HCT116 (cell line): ENCODE results near the gene TICRR.

Experiments used
- EZH2 ChIP-seq: fragments of 200-600 bp; sonication (generic); IDR thresholded peaks from 2 replicates; pipeline ENCODE4 v1.6.1; 2017; ENCODE audit warnings: antibody characterized with exemption, mixed run types
- POLR2A ChIP-seq: IDR thresholded peaks from 2 replicates; pipeline ENCODE4 v1.7.0; 2011; ENCODE audit warnings: borderline replicate concordance; ENCODE audit not compliant: insufficient read depth, insufficient read length; ENCODE audit errors: extremely low read depth
- SRF ChIP-seq: IDR thresholded peaks from 2 replicates; pipeline ENCODE4 v1.6.1; 2012; ENCODE audit warnings: low read depth

DNA sequence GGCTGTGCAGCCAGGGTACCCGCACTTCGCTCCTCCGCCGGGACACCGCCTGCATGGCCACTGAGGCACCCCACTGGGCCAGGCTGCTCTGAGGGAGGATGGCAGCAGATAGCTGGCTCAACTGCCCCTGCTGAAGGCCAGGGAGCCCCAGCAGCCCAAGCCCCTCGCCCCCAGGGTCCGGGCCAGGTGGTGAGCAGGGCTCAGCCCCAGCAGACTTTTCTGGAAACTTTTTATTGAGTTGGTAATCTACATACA, 92.4 kb downstream of the TICRR start:
- TF ChIP-seq POLR2A (no peak), EZH2 (no peak), SRF (no peak)
